ENCODE measurements around the gene C12orf43.
A peak's percentile ranks its signal among the peaks of the same experiment; 100 is the strongest.

DNA sequence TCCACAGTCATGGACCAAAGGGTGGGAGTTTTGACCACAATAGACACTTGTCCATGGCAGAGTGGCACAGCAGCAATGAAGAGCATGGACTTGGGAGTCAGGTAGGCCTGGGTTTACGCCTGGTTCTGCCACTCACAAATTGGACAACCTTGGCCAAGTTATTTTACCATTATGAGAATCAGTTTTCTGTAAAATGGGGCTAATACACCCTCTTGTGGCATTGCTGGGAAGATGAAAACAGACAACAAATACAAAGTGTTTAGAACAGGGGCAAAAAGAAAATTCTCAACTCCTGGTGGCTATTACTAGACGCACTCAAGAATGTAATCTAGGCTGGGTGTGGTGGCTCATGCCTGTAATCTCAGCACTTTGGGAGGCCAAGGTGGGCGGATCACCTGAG lies 2.6 kb downstream of the C12orf43 start:
- no peak for TF ChIP-seq POLR2A (IDR thresholded peaks at IDR 0.05)
- TF ChIP-seq, protein P1, sequence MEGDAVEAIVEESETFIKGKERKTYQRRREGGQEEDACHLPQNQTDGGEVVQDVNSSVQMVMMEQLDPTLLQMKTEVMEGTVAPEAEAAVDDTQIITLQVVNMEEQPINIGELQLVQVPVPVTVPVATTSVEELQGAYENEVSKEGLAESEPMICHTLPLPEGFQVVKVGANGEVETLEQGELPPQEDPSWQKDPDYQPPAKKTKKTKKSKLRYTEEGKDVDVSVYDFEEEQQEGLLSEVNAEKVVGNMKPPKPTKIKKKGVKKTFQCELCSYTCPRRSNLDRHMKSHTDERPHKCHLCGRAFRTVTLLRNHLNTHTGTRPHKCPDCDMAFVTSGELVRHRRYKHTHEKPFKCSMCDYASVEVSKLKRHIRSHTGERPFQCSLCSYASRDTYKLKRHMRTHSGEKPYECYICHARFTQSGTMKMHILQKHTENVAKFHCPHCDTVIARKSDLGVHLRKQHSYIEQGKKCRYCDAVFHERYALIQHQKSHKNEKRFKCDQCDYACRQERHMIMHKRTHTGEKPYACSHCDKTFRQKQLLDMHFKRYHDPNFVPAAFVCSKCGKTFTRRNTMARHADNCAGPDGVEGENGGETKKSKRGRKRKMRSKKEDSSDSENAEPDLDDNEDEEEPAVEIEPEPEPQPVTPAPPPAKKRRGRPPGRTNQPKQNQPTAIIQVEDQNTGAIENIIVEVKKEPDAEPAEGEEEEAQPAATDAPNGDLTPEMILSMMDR (IDR thresholded peaks at IDR 0.05), result peak in 3 of 7 experiments; percentile 6 to 27 (median 8)
